ENCODE data around the gene NLRP1. TPM values are rescaled to one million over a fixed set of nuclear protein-coding genes. Genes with fewer than 3 reads are reported as not detected.

NLRP1 gene
- total and polyA plus RNA-seq, 2 of the 13 experiments (the other 11 are each of a cell fraction or from before 2014, with no cell fraction given) = 3.4 to 3.7 TPM

GRCh38 chr17:5516060-5516792 is 68.1 kb downstream of the NLRP1 start (continued):
- TF ChIP-seq SNRNP70 (IDR thresholded peaks at IDR 0.05; ENCODE audit: low read depth, low read length) (no peak), TEAD3 (CRISPR knock-in tag; optimal IDR thresholded peaks at IDR 0.05; ENCODE audit: borderline replicate concordance) (peak; percentile 92), ZBTB40 (IDR thresholded peaks at IDR 0.05) (no peak), ZBTB40 (CRISPR knock-in tag; IDR thresholded peaks at IDR 0.05) (no peak), ZBTB37 (CRISPR knock-in tag; IDR thresholded peaks at IDR 0.05) (no peak), MAFG (CRISPR knock-in tag; IDR thresholded peaks at IDR 0.05) (no peak), FOXO1 (CRISPR knock-in tag; IDR thresholded peaks at IDR 0.05) (peak; percentile 97), KDM3A (CRISPR knock-in tag; IDR thresholded peaks at IDR 0.05; ENCODE audit: low read depth) (no peak; the same call in 1 of the 2 replicates), ZNF224 (CRISPR knock-in tag; IDR thresholded peaks at IDR 0.05) (no peak), POLR2AphosphoS5 (IDR thresholded peaks at IDR 0.05; ENCODE audit: low read depth, low read length) (peak; percentile 59), ZNF737 (CRISPR knock-in tag; IDR thresholded peaks at IDR 0.05; ENCODE audit: borderline replicate concordance) (no peak), ZNF709 (CRISPR knock-in tag; IDR thresholded peaks at IDR 0.05) (no peak), NCOR1 (IDR thresholded peaks at IDR 0.05; ENCODE audit: borderline replicate concordance, low read length) (peak; percentile 59; the same call in 1 of the 2 replicates), ONECUT2 (CRISPR knock-in tag; IDR thresholded peaks at IDR 0.05) (no peak), ZNF362 (CRISPR knock-in tag; IDR thresholded peaks at IDR 0.05; ENCODE audit: borderline replicate concordance) (no peak), ZNF75D (CRISPR knock-in tag; IDR thresholded peaks at IDR 0.05; ENCODE audit: borderline replicate concordance) (no peak), BCL3 (CRISPR knock-in tag; IDR thresholded peaks at IDR 0.05) (no peak)

Measured in HepG2 (cell line).